ENCODE results near the gene DNASE1L3.
"Not testable (repeated sequence)": the region's sequence is repeated elsewhere in the genome, so short reads cannot be mapped to it uniquely, and the experiment has no call there.

DNASE1L3 gene

DNA sequence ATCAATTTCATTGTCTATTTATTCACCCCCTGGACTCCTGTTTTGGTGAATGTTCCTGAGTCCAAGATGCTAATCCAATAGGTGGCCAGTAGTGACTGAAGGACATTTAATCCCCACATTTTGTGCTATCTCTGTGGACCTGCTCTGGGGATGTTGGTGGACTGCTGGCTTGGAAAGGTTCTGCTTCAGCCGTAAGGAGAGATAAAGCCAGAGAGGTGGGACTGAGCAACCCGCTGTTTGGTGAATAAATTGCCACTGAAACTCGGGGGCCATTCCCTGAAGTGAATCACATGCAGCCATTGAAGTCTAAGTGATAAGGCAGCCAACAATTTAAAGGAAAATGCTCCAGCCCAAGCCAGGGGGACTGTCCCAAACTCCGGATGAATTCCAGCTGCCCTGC, 25.2 kb upstream of the DNASE1L3 start:
- in situ Hi-C loops (cut with HindIII; ENCODE audit: low sequenced_read_pairs) = no loop called here
- no peak for DNase-seq (ENCODE audit: low read depth, low spot score)
- no peak overlapping the region for H3K4me3 ChIP-seq (ENCODE audit: low read depth, low read length)
- TF ChIP-seq, protein P1, sequence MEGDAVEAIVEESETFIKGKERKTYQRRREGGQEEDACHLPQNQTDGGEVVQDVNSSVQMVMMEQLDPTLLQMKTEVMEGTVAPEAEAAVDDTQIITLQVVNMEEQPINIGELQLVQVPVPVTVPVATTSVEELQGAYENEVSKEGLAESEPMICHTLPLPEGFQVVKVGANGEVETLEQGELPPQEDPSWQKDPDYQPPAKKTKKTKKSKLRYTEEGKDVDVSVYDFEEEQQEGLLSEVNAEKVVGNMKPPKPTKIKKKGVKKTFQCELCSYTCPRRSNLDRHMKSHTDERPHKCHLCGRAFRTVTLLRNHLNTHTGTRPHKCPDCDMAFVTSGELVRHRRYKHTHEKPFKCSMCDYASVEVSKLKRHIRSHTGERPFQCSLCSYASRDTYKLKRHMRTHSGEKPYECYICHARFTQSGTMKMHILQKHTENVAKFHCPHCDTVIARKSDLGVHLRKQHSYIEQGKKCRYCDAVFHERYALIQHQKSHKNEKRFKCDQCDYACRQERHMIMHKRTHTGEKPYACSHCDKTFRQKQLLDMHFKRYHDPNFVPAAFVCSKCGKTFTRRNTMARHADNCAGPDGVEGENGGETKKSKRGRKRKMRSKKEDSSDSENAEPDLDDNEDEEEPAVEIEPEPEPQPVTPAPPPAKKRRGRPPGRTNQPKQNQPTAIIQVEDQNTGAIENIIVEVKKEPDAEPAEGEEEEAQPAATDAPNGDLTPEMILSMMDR (IDR thresholded peaks at IDR 0.05; ENCODE audit: low read depth, low read length) = no peak

DNA sequence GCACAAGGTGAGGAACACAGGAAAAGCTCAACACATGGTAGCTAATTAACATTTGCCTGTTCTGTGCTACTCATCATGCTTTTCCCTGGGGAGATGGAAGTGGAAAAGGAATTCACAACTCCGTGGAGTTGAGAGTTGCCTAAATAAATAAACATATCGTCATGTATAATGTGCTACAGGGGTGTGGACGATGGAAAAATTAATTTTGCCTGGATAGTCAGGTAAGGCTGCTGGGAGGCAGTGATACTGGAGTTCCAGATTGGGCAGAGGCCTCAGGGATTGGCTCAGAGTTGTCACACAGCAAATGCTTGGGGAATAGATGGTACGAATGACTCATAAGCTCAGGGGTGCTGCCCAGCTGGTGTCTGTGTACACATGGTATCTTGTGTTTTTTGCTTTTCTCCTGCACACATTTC, 23.8 kb upstream of the DNASE1L3 start:
- TF ChIP-seq, protein P1 (IDR thresholded peaks at IDR 0.05; ENCODE audit: low read depth, low read length) = no peak
- in situ Hi-C loops (cut with HindIII; ENCODE audit: low sequenced_read_pairs) = no loop called here
- peak; percentile 17 for DNase-seq (ENCODE audit: low read depth, low spot score)
- no peak overlapping the region for H3K4me3 ChIP-seq (ENCODE audit: low read depth, low read length)

DNA sequence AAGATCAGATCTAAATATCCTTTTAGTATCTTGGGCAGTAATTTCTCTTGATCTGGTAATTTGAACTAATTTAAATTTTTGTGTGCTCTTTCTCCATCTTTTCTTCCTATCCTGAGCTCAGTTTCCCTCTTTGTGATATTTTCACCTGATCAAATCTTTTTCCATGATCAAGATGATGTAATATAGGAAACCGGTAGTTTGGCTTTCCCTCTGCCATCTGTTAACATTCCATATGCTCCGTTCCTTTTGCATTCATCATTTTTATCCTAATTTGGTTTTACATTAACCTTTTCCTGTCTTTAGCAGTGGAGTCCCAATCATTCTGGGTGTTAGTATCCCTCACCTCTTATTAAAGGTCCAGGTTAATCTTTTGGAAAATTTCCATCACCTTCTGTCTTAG, 20.9 kb upstream of the DNASE1L3 start:
- in situ Hi-C loops (cut with HindIII; ENCODE audit: low sequenced_read_pairs) = no loop called here
- TF ChIP-seq, protein P1 (IDR thresholded peaks at IDR 0.05; ENCODE audit: low read depth, low read length) = no peak
- no peak for DNase-seq (ENCODE audit: low read depth, low spot score)
- H3K4me3 ChIP-seq (ENCODE audit: low read depth, low read length) = no peak overlapping the region

DNA sequence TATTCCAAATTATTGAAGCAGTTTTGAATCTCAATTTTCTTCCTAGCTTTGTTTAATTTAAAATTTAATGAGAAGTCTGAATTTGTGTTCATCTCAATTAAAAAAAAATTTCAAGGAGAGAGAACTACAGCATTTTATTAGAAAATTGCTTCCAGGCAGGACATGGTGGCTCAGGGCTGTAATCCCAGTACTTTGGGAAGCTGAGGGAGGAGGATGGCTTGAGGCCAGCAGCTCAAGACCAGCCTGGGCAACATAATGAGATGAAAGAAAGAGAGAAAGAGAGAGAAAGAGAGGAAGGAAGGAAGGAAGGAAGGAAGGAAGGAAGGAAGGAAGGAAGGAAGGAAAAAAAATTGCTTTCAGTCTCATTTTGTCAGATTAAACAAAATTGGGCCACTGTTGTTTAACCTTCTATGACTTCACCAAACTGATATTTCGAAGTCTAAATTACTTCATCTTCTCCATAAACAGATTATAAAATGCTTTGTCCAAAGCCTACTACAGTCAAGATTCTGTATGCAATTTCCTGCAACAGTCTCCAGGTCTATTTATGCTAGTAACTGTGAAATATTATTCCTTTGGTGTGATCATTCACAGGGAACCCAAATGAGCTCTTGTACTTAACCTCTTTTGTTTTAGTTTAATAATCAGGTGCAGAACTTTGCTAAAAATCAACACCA, 20.2 kb upstream of the DNASE1L3 start:
- TF ChIP-seq, protein P1 (IDR thresholded peaks at IDR 0.05; ENCODE audit: low read depth, low read length) = no peak
- no peak overlapping the region for H3K4me3 ChIP-seq (ENCODE audit: low read depth, low read length)
- no peak for DNase-seq (ENCODE audit: low read depth, low spot score)
- in situ Hi-C loops (cut with HindIII; ENCODE audit: low sequenced_read_pairs) = no loop called here

DNA sequence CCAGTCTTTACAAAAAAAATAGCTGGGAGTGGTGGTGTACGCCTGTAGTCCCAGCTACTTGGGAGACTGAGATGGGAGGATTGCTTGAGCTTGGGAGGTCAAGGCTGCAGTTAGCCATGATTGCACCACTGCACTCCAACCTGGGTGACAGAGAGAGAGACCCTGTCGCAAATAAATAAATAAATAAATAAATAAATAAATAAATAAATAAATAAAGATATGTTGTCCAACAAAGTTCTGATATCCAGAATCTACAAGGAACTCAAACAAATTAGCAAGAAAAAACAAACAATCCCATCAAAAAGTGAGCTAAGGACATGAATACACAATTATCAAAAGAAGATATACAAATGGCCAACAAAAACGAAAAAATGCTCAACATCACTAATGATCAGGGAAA, 17.2 kb upstream of the DNASE1L3 start:
- DNase-seq (ENCODE audit: low read depth, low spot score); H3K4me3 ChIP-seq (ENCODE audit: low read depth, low read length); in situ Hi-C loops (cut with HindIII; ENCODE audit: low sequenced_read_pairs): not testable (repeated sequence)

DNA sequence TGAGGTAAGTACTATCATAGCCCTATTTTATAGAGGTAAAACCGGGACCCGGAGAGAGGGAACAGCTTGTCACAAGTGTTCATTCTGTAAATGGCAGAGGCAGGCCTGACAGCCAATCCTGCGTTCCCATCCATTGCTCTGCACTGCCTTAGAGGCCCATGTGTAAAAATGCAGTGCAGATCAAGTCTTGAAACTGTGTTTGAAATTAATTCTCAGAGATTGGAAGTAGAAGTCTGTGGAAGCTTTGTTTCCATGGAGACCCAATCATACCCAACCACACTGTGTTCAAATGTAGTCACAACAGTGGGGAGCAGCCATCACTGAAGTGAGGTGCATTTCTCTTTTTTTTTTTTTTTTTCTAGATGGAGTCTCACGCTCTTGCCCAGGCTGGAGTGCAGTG, 13.1 kb upstream of the DNASE1L3 start:
- in situ Hi-C loops (cut with HindIII; ENCODE audit: low sequenced_read_pairs) = no loop called here
- no peak overlapping the region for H3K4me3 ChIP-seq (ENCODE audit: low read depth, low read length)

DNA sequence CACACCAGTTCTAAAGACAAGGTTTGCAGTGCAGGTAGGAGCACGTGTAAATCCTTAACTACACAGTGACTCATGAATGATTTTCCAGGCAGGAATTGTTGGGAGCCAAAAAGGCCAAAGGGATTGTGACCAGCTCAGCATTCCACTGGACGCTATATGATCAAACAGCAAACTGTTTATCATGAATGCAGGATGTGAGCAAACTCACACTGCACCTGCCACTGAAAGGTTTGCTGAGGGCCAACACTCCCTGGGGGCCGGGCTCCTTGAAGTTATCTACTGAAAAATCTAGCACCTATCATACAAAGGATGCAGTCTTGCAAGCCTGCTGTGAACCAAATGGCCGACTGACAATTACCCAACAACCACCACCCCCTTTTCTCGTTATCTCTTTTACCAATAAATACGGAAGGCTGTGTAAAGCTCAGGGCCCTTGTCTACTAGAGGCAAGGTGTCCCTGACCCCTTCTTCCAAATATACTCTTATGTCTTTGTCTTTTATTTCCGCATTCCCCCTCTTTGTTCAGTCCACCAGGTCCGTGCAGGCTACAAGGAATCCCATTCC, 11.5 kb upstream of the DNASE1L3 start:
- TF ChIP-seq, protein P1 (IDR thresholded peaks at IDR 0.05; ENCODE audit: low read depth, low read length) = no peak
- in situ Hi-C loops (cut with HindIII; ENCODE audit: low sequenced_read_pairs) = no loop called here
- no peak overlapping the region for H3K4me3 ChIP-seq (ENCODE audit: low read depth, low read length)
- no peak for DNase-seq (ENCODE audit: low read depth, low spot score)

More for the DNA sequence above, 13.1 kb upstream of the DNASE1L3 start:
- TF ChIP-seq, protein P1 (IDR thresholded peaks at IDR 0.05; ENCODE audit: low read depth, low read length) = no peak
- no peak for DNase-seq (ENCODE audit: low read depth, low spot score)
